NT2/D1 (cell line): ENCODE measurements around the gene TOX3.
A peak's percentile ranks its signal among the peaks of the same experiment; 100 is the strongest.

ENCODE experiments used
- DNase-seq: peaks from one replicate; pipeline ENCODE4 v3.0.0-alpha.2; 2011; ENCODE audit warnings: low read depth, low spot score
- H3K27me3 ChIP-seq: 2 replicates; pipeline ENCODE4 v1.6.0; 2011; ENCODE audit warnings: mild to moderate bottlenecking; ENCODE audit not compliant: insufficient read length, insufficient read depth
- H3K36me3 ChIP-seq: 2 replicates; pipeline ENCODE4 v1.6.1; 2011; ENCODE audit warnings: mild to moderate bottlenecking, low read length, mixed read lengths; ENCODE audit not compliant: insufficient read depth, insufficient read length
- H3K4me1 ChIP-seq: 2 replicates; pipeline ENCODE4 v1.5.1; 2011; ENCODE audit not compliant: insufficient read depth, insufficient read length
- H3K4me3 ChIP-seq: 2 replicates; pipeline ENCODE4 v1.5.1; 2011; ENCODE audit warnings: low read depth; ENCODE audit not compliant: insufficient read length
- H3K9ac ChIP-seq: 2 replicates; pipeline ENCODE4 v1.6.0; 2011; ENCODE audit warnings: low read depth; ENCODE audit not compliant: insufficient read length
- H3K9me3 ChIP-seq: 2 replicates; pipeline ENCODE4 v1.5.1; 2011; ENCODE audit warnings: mild to moderate bottlenecking, low read length; ENCODE audit not compliant: insufficient read depth
- SUZ12 ChIP-seq: IDR thresholded peaks from 2 replicates; pipeline ENCODE4 v1.6.1; 2011; ENCODE audit not compliant: insufficient read length, insufficient read depth; ENCODE audit errors: extremely low read depth
- YY1 ChIP-seq: IDR thresholded peaks from 2 replicates; pipeline ENCODE4 v1.6.1; 2011; ENCODE audit not compliant: insufficient read length, insufficient read depth
- ZNF274 ChIP-seq: IDR thresholded peaks from 2 replicates; pipeline ENCODE4 v1.6.1; 2011; ENCODE audit warnings: mild to moderate bottlenecking, low read depth, low read length

TOX3 gene

GRCh38 chr16:52487849-52488457 lies 59.0 kb downstream of the TOX3 start:
- no peaks in the 10 kb centered on the region for H3K36me3 ChIP-seq
- H3K4me3 ChIP-seq, result no peak overlapping the region
- DNase-seq, result no peak
- no peaks in the 10 kb centered on the region for H3K4me1 ChIP-seq
- TF ChIP-seq SUZ12 (no peak), YY1 (no peak), ZNF274 (no peak)
- H3K9ac ChIP-seq, result no peak overlapping the region
- H3K9me3 ChIP-seq, result no peaks in the 10 kb centered on the region
- no peaks in the 10 kb centered on the region for H3K27me3 ChIP-seq

GRCh38 chr16:52480237-52480636 lies 66.7 kb downstream of the TOX3 start:
- DNase-seq, result no peak
- no peaks in the 10 kb centered on the region for H3K9me3 ChIP-seq
- no peaks in the 10 kb centered on the region for H3K4me1 ChIP-seq
- H3K27me3 ChIP-seq, result no peaks in the 10 kb centered on the region
- no peak for TF ChIP-seq SUZ12
- TF ChIP-seq YY1, result no peak
- TF ChIP-seq ZNF274, result no peak
- H3K36me3 ChIP-seq, result no peaks in the 10 kb centered on the region
- no peak overlapping the region for H3K4me3 ChIP-seq
- no peak overlapping the region for H3K9ac ChIP-seq

DNA sequence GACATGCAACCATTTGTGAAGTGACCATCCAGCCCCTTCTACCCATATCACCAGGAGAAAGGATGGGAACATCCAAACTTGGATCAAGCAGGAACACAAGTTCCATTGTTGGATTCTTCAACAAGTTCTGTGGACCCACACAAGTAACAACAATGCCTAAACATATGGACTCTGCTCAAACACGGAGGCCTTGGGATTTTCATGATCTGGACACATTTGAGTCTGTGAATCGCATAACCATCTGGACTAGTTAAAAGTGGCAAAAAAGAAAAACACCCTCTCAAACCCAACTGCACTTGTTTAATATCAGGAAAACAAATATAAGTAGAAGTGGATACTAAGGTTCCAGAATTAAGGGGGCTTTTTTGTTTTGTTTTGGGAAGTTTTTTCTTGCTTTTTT lies 70.8 kb downstream of the TOX3 start:
- Histone ChIP-seq H3K9me3 (no peaks in the 10 kb centered on the region), H3K36me3 (no peaks in the 10 kb centered on the region), H3K4me1 (no peaks in the 10 kb centered on the region), H3K4me3 (no peak overlapping the region), H3K9ac (no peak overlapping the region), H3K27me3 (no peaks in the 10 kb centered on the region)
- TF ChIP-seq YY1, result no peak
- no peak for DNase-seq

- Histone ChIP-seq H3K36me3 (no peaks in the 10 kb centered on the region), H3K4me1 (no peaks in the 10 kb centered on the region), H3K9me3 (no peaks in the 10 kb centered on the region), H3K4me3 (no peak overlapping the region), H3K9ac (no peak overlapping the region), H3K27me3 (no peaks in the 10 kb centered on the region)
- DNase-seq, result no peak
- TF ChIP-seq SUZ12, result no peak
- no peak for TF ChIP-seq YY1
- TF ChIP-seq ZNF274, result no peak
Measured at GRCh38 chr16:52474679-52475078, 72.3 kb downstream of the TOX3 start.

- H3K36me3 ChIP-seq, result no peaks in the 10 kb centered on the region
- H3K9ac ChIP-seq, result no peak overlapping the region
- no peak for DNase-seq
- H3K27me3 ChIP-seq, result no peaks in the 10 kb centered on the region
- no peaks in the 10 kb centered on the region for H3K4me1 ChIP-seq
- H3K4me3 ChIP-seq, result no peak overlapping the region
- TF ChIP-seq SUZ12 (no peak), YY1 (no peak), ZNF274 (no peak)
- H3K9me3 ChIP-seq, result no peaks in the 10 kb centered on the region
Measured at GRCh38 chr16:52473096-52473495, 73.8 kb downstream of the TOX3 start.

- DNase-seq, result no peak
- H3K9me3 ChIP-seq, result no peaks in the 10 kb centered on the region
- H3K27me3 ChIP-seq, result no peaks in the 10 kb centered on the region
- H3K36me3 ChIP-seq, result no peaks in the 10 kb centered on the region
- H3K4me3 ChIP-seq, result no peak overlapping the region
- H3K4me1 ChIP-seq, result no peaks in the 10 kb centered on the region
- H3K9ac ChIP-seq, result no peak overlapping the region
- TF ChIP-seq SUZ12 (no peak), YY1 (no peak), ZNF274 (no peak)
Measured at GRCh38 chr16:52471650-52472370, 75.1 kb downstream of the TOX3 start.

DNA sequence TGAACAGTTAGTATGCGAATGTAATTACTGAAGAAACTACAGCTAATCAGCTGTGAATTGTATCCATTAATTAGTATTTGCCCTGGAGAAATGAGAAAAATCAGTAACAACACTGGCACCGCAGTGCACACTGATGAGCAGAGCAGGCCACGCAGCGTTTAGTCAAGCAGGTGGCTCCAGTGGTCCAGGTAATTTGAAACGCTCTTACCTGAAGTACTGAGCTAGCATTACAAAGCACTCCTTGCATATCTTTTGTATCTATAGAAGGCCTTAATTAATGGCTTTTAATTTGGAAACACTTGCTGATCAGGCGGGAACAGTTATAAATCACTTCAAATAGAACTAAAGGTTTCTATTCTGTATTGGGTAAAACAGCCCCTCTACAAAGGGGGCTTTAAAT lies 76.4 kb downstream of the TOX3 start:
- no peak for DNase-seq
- no peak for TF ChIP-seq ZNF274
- TF ChIP-seq SUZ12, result no peak
- no peak for TF ChIP-seq YY1
- H3K9me3 ChIP-seq, result no peaks in the 10 kb centered on the region
- no peak overlapping the region for H3K9ac ChIP-seq
- H3K4me3 ChIP-seq, result no peak overlapping the region
- H3K36me3 ChIP-seq, result no peaks in the 10 kb centered on the region
- H3K27me3 ChIP-seq, result no peaks in the 10 kb centered on the region
- H3K4me1 ChIP-seq, result no peaks in the 10 kb centered on the region

DNA sequence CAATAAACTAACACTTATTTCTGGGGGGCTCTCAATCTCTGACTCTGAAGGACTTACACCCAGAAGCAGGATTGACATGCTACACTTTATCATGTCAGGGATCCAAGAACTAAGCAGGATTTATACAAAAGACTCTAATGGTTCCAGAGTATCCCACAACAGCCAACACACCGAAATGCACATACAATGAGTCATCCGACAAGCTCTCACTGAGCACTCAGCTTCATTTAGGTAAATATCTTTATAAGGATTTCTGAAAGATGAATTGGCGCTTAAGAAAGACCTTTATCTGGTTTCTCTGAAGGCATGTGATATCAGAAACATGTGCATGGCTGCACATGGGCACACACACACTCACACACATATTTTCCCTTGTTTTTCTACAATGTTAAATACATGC lies 77.2 kb downstream of the TOX3 start:
- no peaks in the 10 kb centered on the region for H3K36me3 ChIP-seq
- DNase-seq, result peak; percentile 22
- no peaks in the 10 kb centered on the region for H3K4me1 ChIP-seq
- no peak overlapping the region for H3K9ac ChIP-seq
- TF ChIP-seq SUZ12 (no peak), ZNF274 (no peak), YY1 (no peak)
- H3K4me3 ChIP-seq, result no peak overlapping the region
- no peaks in the 10 kb centered on the region for H3K9me3 ChIP-seq
- H3K27me3 ChIP-seq, result no peaks in the 10 kb centered on the region
